Naive B cell (primary cell): ENCODE data around the gene LHFPL2. TPM values are rescaled to one million over a fixed set of nuclear protein-coding genes. Genes with fewer than 3 reads are reported as not detected.

Source experiments
- ATAC-seq, 2 donors: fragments of 150-1000 bp; cut with Tn5 transposase; 2 replicates each; pipeline ENCODE4 v1.10.0; 2021; ENCODE audit warnings: low read depth in 2 of 2, mild to moderate bottlenecking in 2 of 2, moderate library complexity in 2 of 2
- DNase-seq: peaks from one replicate; pipeline ENCODE4 v3.0.0; 2022
- H3K27ac Mint-ChIP-seq, 6 donors: one replicate each; pipeline ENCODE4 v1.8.0; 2020 to 2022; ENCODE audit warnings: mild to moderate bottlenecking in 6 of 6, mixed read lengths in 6 of 6, moderate library complexity in 5 of 6, inconsistent platforms in 2 of 6
- H3K27me3 Mint-ChIP-seq, 3 donors: one replicate each; pipeline ENCODE4 v1.8.0; 2021 to 2022; ENCODE audit warnings: mixed read lengths in 3 of 3, mild to moderate bottlenecking in 1 of 3
- H3K36me3 Mint-ChIP-seq, 2 donors: one replicate each; pipeline ENCODE4 v1.8.0; 2020 to 2022; ENCODE audit warnings: mixed read lengths in 2 of 2, inconsistent platforms in 1 of 2, mild to moderate bottlenecking in 1 of 2
- H3K4me1 Mint-ChIP-seq, 3 donors: one replicate each; pipeline ENCODE4 v1.8.0; 2020 to 2022; ENCODE audit warnings: mixed read lengths in 3 of 3, inconsistent platforms in 1 of 3, mild to moderate bottlenecking in 1 of 3, moderate library complexity in 1 of 3
- H3K4me3 Mint-ChIP-seq, 8 donors: one replicate each; pipeline ENCODE4 v1.8.0; 2020 to 2022; ENCODE audit warnings: mild to moderate bottlenecking in 8 of 8, mixed read lengths in 8 of 8, moderate library complexity in 8 of 8, inconsistent platforms in 2 of 8
- H3K9me3 Mint-ChIP-seq, 7 donors: one replicate each; pipeline ENCODE4 v1.8.0; 2020 to 2022; ENCODE audit warnings: mixed read lengths in 7 of 7, mild to moderate bottlenecking in 5 of 7, inconsistent platforms in 2 of 7, moderate library complexity in 1 of 7
- polyA plus RNA-seq, 6 donors: library from polyadenylated mRNA; unstranded; fragments of 300-500 nt; fragmentation: Illumina TruSeq; gene quantifications; one replicate each; pipeline ENCODE4 v1.2.3, GENCODE V29; 2021; ENCODE audit warnings: low read depth in 6 of 6

Gene LHFPL2
- polyA plus RNA-seq, 6 donors from 2014 or later: 8.1 to 15.0 (median 12.3) TPM

DNA sequence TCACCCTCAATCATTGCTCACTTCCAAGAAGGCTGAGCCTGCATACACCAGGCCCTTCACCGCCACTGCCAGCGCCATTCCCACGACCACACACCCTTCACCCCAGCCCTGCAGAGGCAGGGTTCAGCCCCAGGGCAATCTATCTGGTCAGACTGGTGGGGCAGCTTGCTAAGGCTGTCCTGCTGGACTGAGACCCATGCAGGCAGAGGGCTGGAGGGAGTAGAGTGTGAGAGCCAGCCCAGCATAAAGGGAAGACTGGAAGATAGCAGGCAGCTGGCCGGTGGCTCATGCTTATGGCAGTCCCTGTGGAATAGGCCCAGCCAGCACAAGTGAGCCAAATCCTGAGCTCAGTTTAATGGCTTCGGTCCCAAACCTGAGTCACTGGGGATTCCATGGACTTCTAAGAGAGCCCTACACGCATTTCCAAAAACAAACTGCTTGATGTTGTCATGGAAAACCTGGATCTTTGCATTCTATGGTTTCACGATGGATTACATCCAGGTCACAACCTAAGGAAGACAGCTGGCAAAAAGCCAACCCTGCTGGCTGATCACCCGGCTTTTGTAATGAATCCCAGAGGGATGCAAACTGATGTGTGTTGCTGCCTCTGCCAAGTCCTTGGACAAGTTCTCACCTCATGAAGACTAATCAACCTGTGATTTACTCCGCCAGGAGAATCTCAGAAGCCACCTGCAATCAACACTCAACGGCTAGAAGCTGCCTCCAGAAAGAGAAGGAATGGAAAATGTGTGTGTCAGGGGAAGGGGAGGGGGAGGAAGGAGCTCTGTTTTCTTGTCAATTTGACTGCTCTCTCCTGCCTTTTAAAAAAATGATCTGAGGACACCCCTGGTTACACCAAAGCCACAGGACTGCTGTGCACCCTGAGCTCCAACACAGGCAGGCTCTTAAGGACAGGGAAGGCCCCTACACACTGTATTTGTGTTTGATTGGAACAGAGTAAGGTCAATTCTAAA, 143.6 kb downstream of the LHFPL2 start:
- DNase-seq: no peak
- no peaks in the 10 kb centered on the region for H3K9me3 Mint-ChIP-seq
- no peaks in the 10 kb centered on the region for H3K27me3 Mint-ChIP-seq
- H3K36me3 Mint-ChIP-seq: peaks cover 0 to 2% of the 10 kb centered on the region in 2 donors
- ATAC-seq: no peak
- H3K4me1 Mint-ChIP-seq: peaks cover 21 to 36% (median 33%) of the 10 kb centered on the region in 3 donors
- peak overlapping the region in 2 of 6 donors; percentile 39 to 44 for H3K27ac Mint-ChIP-seq
- no peak overlapping the region for H3K4me3 Mint-ChIP-seq

DNA sequence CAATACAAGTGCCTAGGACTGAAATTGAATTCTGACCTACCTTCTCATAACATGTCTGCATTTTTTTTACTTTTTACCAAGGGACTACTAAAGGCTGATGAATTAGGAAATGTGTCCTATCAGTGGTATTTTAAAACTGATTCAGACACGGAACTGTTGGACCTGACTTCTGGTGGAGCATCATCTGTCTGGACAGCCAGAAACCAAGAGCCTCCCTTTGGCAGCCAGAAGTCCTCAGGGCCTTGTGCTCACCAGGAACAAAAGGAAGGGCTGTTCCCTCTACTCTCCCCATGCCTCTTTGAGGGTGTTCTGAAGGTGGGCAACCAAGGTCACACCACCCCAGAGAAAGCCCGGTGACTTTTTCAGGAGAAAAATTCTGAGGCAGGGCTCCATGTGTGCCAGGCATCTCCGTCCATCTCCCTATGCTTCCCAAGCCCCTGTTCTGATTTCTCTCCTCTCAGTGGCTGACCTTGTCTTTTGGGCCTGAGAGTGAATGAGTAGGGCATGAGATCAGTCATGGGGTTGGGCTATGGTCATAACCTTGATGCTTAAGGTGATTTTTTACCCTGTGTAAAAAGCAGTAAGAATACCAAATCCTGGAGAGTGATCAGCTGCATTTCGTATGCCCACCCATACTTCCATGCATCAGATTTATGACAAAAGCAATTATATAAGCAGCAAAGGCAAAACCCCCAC, 144.5 kb downstream of the LHFPL2 start:
- no peaks in the 10 kb centered on the region for H3K9me3 Mint-ChIP-seq
- H3K36me3 Mint-ChIP-seq: peaks cover 0 to 4% of the 10 kb centered on the region in 2 donors
- H3K27me3 Mint-ChIP-seq: no peaks in the 10 kb centered on the region
- H3K27ac Mint-ChIP-seq: no peak overlapping the region
- ATAC-seq: no peak
- peaks cover 15 to 31% (median 24%) of the 10 kb centered on the region in 3 donors for H3K4me1 Mint-ChIP-seq
- no peak for DNase-seq
- no peak overlapping the region for H3K4me3 Mint-ChIP-seq

DNA sequence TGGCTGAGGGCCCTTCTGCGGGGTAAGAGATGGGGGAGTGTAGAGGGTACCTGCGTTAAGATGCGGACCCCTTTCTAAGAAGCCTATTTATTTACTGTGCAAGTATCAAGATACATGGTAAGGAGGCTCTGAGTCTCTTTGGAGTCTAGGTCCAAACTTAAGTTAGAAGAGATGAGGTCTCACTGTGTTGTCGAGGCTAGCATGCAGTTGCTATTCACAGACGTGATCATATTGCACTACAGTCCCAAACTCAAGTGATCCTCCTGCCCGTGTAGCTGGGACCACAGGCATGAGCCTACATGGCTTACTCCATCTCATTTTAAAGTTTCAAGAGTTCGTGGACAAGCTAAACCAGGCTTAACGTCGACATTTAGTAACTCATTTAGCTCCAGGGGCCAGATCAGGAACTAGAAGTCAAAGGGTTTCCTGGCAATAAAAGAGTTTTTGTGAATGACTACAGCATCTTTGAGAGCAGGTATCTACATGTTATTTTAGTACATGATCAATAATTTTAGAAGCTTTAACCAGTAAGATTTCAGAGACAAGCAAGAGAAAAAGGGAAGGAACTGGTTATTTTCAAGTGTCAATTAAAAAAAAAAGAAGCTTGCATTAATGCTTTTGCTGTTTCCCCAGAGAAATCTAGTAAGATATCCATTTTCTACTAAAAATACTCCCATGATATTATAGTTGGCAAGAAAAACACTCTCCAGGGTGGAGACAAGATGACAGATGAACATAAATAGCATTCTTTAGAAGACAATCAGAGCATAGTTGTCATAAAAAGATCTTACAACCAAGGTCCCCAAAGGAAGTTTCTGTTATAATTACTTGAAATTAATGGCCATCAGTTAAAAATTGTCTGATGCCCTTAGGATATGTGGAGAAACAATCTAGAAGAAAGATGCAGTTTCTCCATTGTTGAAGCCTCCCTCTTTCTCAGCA, 146.9 kb downstream of the LHFPL2 start:
- H3K4me3 Mint-ChIP-seq: peak overlapping the region in 1 of 8 donors; percentile 3
- DNase-seq: no peak
- H3K9me3 Mint-ChIP-seq: no peaks in the 10 kb centered on the region
- H3K4me1 Mint-ChIP-seq: peaks cover 25 to 45% (median 26%) of the 10 kb centered on the region in 3 donors
- peak overlapping the region in 1 of 6 donors; percentile 7 for H3K27ac Mint-ChIP-seq
- H3K27me3 Mint-ChIP-seq: no peaks in the 10 kb centered on the region
- ATAC-seq: no peak
- peaks cover 0 to 4% of the 10 kb centered on the region in 2 donors for H3K36me3 Mint-ChIP-seq

DNA sequence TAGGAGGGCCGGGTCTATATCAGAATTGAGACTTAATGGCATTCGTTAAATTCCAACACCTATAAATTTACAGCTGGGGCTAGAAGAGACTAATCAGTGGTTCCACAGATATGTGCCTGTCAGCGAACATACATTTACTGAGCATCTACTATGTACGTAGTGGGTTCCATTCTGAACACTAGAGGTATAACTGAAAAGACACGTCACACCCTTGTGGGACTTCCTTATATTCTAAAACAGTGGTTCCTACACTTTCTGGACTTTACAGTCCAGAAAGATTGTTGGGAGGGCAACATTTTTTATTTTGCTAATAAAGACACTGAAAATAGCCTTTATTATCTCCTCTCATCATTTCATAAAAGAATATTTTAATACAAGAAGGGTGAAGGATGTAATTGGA, 147.7 kb downstream of the LHFPL2 start:
- no peak for ATAC-seq
- Mint-ChIP-seq H3K36me3 (peaks cover 0 to 4% of the 10 kb centered on the region in 2 donors), H3K27me3 (no peaks in the 10 kb centered on the region), H3K4me1 (peaks cover 25 to 52% (median 30%) of the 10 kb centered on the region in 3 donors), H3K9me3 (no peaks in the 10 kb centered on the region), H3K27ac (no peak overlapping the region), H3K4me3 (no peak overlapping the region)
- DNase-seq: no peak

DNA sequence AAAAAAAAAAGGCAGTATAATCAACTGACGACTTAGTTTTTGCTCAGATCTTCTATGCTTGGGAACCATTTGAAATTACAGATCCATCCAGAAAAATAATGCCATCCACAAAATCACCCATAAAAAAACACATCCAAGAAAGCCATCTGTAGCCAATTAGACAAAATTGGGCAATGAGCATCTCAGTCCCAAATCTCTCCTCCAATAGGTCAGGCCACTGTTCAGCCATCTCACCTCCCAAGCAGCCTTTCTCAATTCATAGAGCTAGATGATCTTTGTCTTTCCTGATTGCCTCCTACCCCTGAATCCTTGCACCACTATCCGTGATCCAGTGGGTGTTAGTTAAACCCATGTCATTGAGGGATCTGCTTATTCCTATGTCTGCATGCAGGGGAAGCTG, 148.5 kb downstream of the LHFPL2 start:
- Mint-ChIP-seq H3K36me3 (peaks cover 0 to 4% of the 10 kb centered on the region in 2 donors), H3K27ac (peak overlapping the region in 2 of 6 donors; percentile 27 to 88), H3K4me1 (peaks cover 25 to 57% (median 31%) of the 10 kb centered on the region in 3 donors), H3K27me3 (no peaks in the 10 kb centered on the region), H3K9me3 (no peaks in the 10 kb centered on the region), H3K4me3 (peak overlapping the region in 1 of 8 donors; percentile 35)
- DNase-seq (no peak), ATAC-seq (no peak)

DNA sequence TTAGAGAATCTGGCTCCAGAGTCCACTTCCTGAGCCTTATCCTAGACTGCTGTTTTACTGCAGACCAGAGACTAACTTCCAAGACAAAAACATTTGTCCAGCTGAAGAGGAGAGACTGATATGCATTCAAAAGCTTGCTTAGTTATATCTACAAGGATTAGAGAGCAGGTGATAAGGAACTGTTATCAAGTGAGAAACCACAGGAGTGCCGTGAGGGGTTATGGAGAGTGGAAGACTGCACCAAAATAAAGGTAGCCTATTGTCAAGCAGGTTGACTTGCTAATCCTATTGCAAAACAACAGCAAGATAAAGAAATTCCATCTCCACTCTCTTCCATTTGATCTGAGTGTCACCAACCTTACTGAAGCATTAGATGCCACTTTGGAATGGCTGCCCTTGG, 149.1 kb downstream of the LHFPL2 start:
- no peak for ATAC-seq
- H3K4me3 Mint-ChIP-seq: no peak overlapping the region
- peak overlapping the region in 1 of 6 donors; percentile 27 for H3K27ac Mint-ChIP-seq
- H3K9me3 Mint-ChIP-seq: no peaks in the 10 kb centered on the region
- DNase-seq: no peak
- peaks cover 25 to 57% (median 31%) of the 10 kb centered on the region in 3 donors for H3K4me1 Mint-ChIP-seq
- no peaks in the 10 kb centered on the region for H3K27me3 Mint-ChIP-seq
- peaks cover 0 to 4% of the 10 kb centered on the region in 2 donors for H3K36me3 Mint-ChIP-seq

DNA sequence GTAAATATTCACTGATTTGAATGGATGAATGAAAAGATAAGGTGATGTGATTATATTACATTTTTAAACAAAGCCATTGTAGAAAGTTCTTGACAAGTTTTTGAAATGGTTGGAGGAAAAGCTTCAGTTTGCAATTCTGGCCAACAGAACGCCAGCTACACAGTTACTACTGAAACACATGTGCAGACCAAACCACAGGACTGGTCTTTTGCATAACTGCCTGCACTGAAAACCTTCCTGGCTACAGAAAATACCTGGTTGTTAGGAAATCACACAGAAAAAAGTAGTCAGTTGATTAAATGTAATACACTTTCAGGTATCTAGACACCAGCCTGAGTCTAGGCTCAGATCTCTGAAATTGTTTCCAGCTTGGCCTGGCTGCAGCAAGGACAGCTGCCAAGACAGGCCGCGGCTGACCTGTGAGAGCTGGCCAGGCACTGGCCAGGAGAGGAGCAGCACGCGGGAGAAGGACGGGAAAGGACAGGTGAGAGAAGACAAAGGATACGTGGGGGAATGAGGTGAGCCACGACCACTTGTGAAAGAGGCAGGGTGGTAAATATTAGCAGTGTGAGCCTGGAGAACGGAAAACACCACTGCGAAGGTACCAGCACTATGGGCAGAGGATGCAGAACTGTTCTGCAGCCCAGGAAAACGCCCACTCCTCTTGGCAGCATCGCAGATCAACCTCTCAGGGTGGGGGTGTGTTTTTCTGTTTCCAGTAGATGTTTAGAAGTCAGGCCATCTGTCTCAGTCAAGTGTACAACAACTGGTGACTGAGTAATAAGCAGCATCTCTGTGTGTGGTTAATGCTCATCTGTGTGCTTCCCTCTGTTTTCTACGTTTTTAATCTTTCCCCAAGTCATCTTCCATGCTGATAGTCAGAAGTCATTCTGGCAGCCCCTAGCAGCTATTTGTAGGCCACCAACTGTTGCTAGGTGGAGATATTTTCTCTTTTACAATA, 150.7 kb downstream of the LHFPL2 start:
- Mint-ChIP-seq H3K36me3 (peaks cover 4% of the 10 kb centered on the region in 2 donors), H3K4me1 (peaks cover 25 to 54% (median 34%) of the 10 kb centered on the region in 3 donors), H3K4me3 (peak overlapping the region in 1 of 8 donors; percentile 14), H3K27ac (no peak overlapping the region), H3K27me3 (no peaks in the 10 kb centered on the region), H3K9me3 (no peaks in the 10 kb centered on the region)
- ATAC-seq: no peak
- DNase-seq: no peak

DNA sequence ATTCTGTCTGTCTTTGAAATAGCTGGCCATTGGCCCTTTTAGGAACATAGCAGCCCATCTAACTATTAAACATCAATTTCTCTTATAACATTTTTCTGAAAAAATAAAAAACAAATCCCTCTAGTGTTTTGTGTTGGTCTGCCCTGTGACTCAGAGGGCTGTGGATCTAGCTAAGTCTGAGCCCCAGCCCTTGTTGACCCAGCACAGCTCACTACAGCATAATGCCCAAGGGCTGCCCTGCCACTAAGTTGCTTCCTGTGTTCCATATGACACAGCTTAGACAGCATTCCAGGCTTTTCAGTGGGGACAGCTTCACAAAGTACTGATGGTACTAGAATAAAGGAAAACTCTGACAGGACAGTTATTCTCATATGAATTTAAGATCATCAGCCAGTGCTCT, 152.2 kb downstream of the LHFPL2 start:
- Mint-ChIP-seq H3K9me3 (no peaks in the 10 kb centered on the region), H3K4me3 (no peak overlapping the region), H3K27me3 (no peaks in the 10 kb centered on the region), H3K4me1 (peaks cover 14 to 47% (median 25%) of the 10 kb centered on the region in 3 donors), H3K27ac (peak overlapping the region in 1 of 6 donors; percentile 10), H3K36me3 (peaks cover 4% of the 10 kb centered on the region in 2 donors)
- DNase-seq: no peak
- ATAC-seq: no peak

DNA sequence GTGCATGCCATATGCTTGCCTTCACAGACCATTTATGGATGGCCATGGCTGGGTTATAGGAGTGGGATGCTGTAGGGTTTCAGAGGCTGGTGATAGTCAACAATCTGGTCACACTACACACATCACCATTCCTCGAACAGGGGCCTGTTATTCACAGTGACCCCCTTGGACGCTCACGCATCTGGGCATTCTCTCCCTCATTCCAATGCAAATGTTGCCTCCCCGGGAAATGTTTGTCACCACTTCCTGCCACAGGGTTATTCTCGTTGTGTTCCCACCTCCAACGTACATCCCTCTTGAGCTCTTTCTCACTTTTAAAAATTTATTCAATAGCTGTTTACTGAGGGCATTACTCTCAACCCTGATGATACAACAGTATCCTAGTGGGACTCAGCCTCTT, 152.8 kb downstream of the LHFPL2 start:
- peak overlapping the region in 2 of 6 donors; percentile 6 to 10 for H3K27ac Mint-ChIP-seq
- H3K4me1 Mint-ChIP-seq: peaks cover 13 to 43% (median 25%) of the 10 kb centered on the region in 3 donors
- no peaks in the 10 kb centered on the region for H3K27me3 Mint-ChIP-seq
- H3K4me3 Mint-ChIP-seq: no peak overlapping the region
- peaks cover 4% of the 10 kb centered on the region in 2 donors for H3K36me3 Mint-ChIP-seq
- DNase-seq (no peak), ATAC-seq (no peak)
- H3K9me3 Mint-ChIP-seq: no peaks in the 10 kb centered on the region

DNA sequence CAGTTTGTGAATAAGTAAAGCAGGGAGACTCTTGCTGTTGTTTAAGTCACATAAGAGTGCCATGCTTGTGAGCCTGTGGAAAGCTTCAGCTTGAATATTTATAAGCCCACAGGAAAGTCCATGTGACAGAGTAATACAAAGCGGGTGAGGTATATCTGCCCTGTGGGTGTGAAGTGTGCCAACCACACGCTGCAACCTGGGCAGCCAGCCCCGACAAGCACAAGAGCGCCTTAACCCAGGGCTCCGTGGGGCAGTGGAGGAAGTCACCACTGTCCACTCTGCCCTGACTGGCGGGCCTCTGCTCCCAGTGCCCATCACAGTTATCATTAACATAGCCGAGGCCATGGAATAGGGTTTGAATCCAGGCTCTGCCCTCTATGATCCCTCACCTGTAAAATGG, 155.9 kb downstream of the LHFPL2 start:
- no peak for ATAC-seq
- H3K4me1 Mint-ChIP-seq: peaks cover 1 to 24% (median 15%) of the 10 kb centered on the region in 3 donors
- H3K36me3 Mint-ChIP-seq: peaks cover 4 to 7% of the 10 kb centered on the region in 2 donors

DNA sequence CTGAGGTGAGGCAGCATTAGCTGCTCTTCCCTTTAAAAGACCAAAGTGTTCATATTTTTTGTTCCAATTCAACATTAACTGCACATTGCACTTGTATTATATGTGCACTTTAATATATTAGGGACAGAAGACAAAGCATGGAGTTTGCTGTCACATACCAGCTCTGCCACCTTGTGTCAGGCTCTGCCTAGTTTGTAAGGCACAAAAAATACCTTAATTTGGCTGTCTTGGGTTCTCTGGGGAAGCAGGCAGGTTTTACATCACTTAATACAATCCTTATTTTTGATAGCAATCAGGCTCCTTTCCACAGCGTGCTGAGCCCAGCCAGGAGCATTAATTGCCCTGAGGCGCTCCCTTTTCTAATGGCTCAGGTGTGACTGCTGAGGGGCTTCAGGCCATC, 156.3 kb downstream of the LHFPL2 start:
- DNase-seq: no peak
- H3K27me3 Mint-ChIP-seq: no peaks in the 10 kb centered on the region
- peaks cover 4 to 11% of the 10 kb centered on the region in 2 donors for H3K36me3 Mint-ChIP-seq
- no peak for ATAC-seq
- peak overlapping the region in 1 of 6 donors; percentile 18 for H3K27ac Mint-ChIP-seq
- no peaks in the 10 kb centered on the region for H3K9me3 Mint-ChIP-seq
- no peak overlapping the region for H3K4me3 Mint-ChIP-seq
- H3K4me1 Mint-ChIP-seq: peaks cover 0 to 20% (median 13%) of the 10 kb centered on the region in 3 donors

More for the DNA sequence above, 155.9 kb downstream of the LHFPL2 start:
- Mint-ChIP-seq H3K27ac (no peak overlapping the region), H3K27me3 (no peaks in the 10 kb centered on the region), H3K4me3 (no peak overlapping the region), H3K9me3 (no peaks in the 10 kb centered on the region)
- DNase-seq: no peak
